ENCODE measurements around the gene NMNAT2. TPM values are rescaled to one million over a fixed set of nuclear protein-coding genes. Genes with fewer than 3 reads are reported as not detected.
A peak's percentile ranks its signal among the peaks of the same experiment; 100 is the strongest.

Gene NMNAT2
- total RNA-seq, 1 experiment from 2014 or later = 11.4 TPM

DNA sequence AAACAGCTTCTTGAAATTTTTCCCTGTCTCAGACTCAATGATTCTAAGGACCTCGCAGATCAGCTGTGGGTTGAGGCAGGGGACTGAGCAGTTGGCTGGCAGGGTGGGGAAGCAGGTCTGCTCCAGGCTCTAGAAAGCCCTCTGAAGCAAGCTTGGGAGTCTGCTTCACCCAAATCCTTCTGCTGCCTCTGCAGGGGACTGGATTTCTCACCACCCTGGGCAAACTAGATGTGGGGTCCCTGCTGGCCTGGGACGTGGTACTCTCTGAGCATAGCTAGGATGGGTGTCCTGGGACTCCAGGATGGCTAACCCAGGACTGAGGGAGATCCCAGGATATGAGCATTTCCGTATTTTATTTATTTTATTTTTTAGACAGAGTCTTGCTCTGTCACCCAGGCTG, 142.9 kb downstream of the NMNAT2 start:
- H3K4me3 Mint-ChIP-seq = no peak overlapping the region
- H3K18ac ChIP-seq (ENCODE audit: insufficient read length, low read depth, low read length) = no peak overlapping the region
- H3K27me3 ChIP-seq (ENCODE audit: insufficient read depth, low read length) = no peaks in the 10 kb centered on the region
- no peaks in the 10 kb centered on the region for H3K79me1 ChIP-seq (ENCODE audit: insufficient read depth, low read depth, low read length, poor library complexity, severe bottlenecking)
- no peak overlapping the region for H3K4ac ChIP-seq (ENCODE audit: low read depth, low read length)
- no peaks in the 10 kb centered on the region for H3K9me3 ChIP-seq (ENCODE audit: control insufficient read depth, low read depth, low read length)
- peak; percentile 12 for DNase-seq
- H3T11ph ChIP-seq (ENCODE audit: low read length) = no peak overlapping the region
- H3K4me1 Mint-ChIP-seq = peaks cover 29 to 30% of the 10 kb centered on the region in 2 experiments
- H3K23ac ChIP-seq (ENCODE audit: insufficient read length, low read depth, low read length) = no peak overlapping the region
- no peak overlapping the region for H3K9ac ChIP-seq (ENCODE audit: extremely low read depth, insufficient read length, low read length)
- H4K20me1 ChIP-seq (ENCODE audit: control insufficient read depth, insufficient read depth, insufficient read length) = no peaks in the 10 kb centered on the region
- H3K79me2 ChIP-seq (ENCODE audit: insufficient read depth, low read length) = no peaks in the 10 kb centered on the region
- no peak overlapping the region for H2AK5ac ChIP-seq (ENCODE audit: insufficient read length, low read length)
- no peak overlapping the region for H3K27ac ChIP-seq (ENCODE audit: insufficient read length, low read depth, low read length)
- no peaks in the 10 kb centered on the region for H3K23me2 ChIP-seq (ENCODE audit: insufficient read length, low read depth, low read length, poor library complexity, severe bottlenecking)
- no peaks in the 10 kb centered on the region for H3K36me3 Mint-ChIP-seq (ENCODE audit: insufficient read depth in 1 of 3, low read depth in 3 of 3)
- H2BK15ac ChIP-seq (ENCODE audit: low read depth, low read length) = no peak overlapping the region
- WGBS (ENCODE audit: extremely low coverage, insufficient read length, low lambda C conversion rate) = no CpG with 5 or more reads among the region's 3 CpGs
- peaks cover 8% of the 10 kb centered on the region; the same call in 1 of the 2 replicates for H3K4me1 ChIP-seq (ENCODE audit: insufficient read depth, low read length)
- H2BK20ac ChIP-seq (ENCODE audit: low read depth, low read length, poor library complexity, severe bottlenecking) = no peak overlapping the region
- no peak overlapping the region for H4K8ac ChIP-seq (replicated peaks; ENCODE audit: insufficient read length, low read depth, low read length)
- H4K5ac ChIP-seq (ENCODE audit: insufficient read length, low read depth, low read length) = no peak overlapping the region
- H4K91ac ChIP-seq (ENCODE audit: insufficient read length, low read depth, low read length) = no peak overlapping the region
- no peak overlapping the region for H3K14ac ChIP-seq (ENCODE audit: insufficient read depth, low read length)
- TF ChIP-seq, protein P1, sequence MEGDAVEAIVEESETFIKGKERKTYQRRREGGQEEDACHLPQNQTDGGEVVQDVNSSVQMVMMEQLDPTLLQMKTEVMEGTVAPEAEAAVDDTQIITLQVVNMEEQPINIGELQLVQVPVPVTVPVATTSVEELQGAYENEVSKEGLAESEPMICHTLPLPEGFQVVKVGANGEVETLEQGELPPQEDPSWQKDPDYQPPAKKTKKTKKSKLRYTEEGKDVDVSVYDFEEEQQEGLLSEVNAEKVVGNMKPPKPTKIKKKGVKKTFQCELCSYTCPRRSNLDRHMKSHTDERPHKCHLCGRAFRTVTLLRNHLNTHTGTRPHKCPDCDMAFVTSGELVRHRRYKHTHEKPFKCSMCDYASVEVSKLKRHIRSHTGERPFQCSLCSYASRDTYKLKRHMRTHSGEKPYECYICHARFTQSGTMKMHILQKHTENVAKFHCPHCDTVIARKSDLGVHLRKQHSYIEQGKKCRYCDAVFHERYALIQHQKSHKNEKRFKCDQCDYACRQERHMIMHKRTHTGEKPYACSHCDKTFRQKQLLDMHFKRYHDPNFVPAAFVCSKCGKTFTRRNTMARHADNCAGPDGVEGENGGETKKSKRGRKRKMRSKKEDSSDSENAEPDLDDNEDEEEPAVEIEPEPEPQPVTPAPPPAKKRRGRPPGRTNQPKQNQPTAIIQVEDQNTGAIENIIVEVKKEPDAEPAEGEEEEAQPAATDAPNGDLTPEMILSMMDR (conservative IDR thresholded peaks at IDR 0.05) = no peak
- H2BK120ac ChIP-seq (ENCODE audit: low read depth, low read length, poor library complexity, severe bottlenecking) = no peak overlapping the region
- H3K4me2 ChIP-seq (ENCODE audit: insufficient read depth, insufficient read length, low read length) = no peak overlapping the region
- H3K27ac Mint-ChIP-seq = peak overlapping the region in 1 of 3 experiments; percentile 40; a peak in 1 of 7 replicates
- H2AFZ ChIP-seq (ENCODE audit: low read length) = no peak overlapping the region
- no peaks in the 10 kb centered on the region for H3K9me3 Mint-ChIP-seq
- no peak overlapping the region for H2BK5ac ChIP-seq (ENCODE audit: insufficient read length, low read length)
- no peak overlapping the region for H3K56ac ChIP-seq (ENCODE audit: insufficient read length, low read depth, low read length)
- no peaks in the 10 kb centered on the region; the same call in 1 of the 2 replicates for H3K27me3 Mint-ChIP-seq (ENCODE audit: low read depth)
- no peak overlapping the region for H2BK12ac ChIP-seq (ENCODE audit: insufficient read length, low read depth, low read length)
